Neural progenitor cell (in vitro differentiated cells): ENCODE measurements around the gene DCTPP1.

Experiments
- CTCF ChIP-seq: fragments of 200-600 bp; sonication (generic); IDR thresholded peaks from 2 replicates; pipeline ENCODE4 v1.5.1; 2017; ENCODE audit warnings: antibody characterized with exemption, mild to moderate bottlenecking
- EZH2 ChIP-seq: fragments of 200-600 bp; sonication (generic); IDR thresholded peaks from 2 replicates; pipeline ENCODE4 v1.6.1; 2017; ENCODE audit warnings: antibody characterized with exemption, mild to moderate bottlenecking, moderate library complexity

DNA sequence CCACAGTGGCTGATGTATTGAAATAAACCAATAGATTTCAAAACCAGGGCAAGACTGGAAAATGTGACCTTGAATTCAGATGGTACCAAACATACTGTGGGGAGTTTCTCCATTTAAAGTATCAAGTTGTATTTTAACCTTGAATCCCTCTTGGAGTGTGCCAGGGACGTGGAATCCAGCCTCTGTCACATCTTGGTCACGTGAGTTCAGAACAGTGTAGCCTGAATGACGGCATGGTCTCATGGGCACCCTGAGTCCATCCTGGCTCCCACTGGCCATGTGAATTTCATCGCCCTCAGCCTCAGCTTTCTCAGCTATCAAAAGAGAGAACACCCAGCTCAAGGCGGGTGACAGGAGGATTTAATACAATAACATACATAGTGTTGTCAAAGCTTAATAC lies 15.7 kb downstream of the DCTPP1 start:
- TF ChIP-seq CTCF (no peak), EZH2 (no peak)
